Coronary artery (tissue), 2 donors: ENCODE measurements around the gene CACNA1B.

ENCODE experiments used
- DNase-seq: peaks from one replicate; pipeline ENCODE4 v3.0.0-alpha.2; 2017; ENCODE audit warnings: low spot score
- H3K27ac ChIP-seq, 2 donors: fragments of 200-600 bp; sonication (generic); one replicate each; pipeline ENCODE4 v1.5.1; 2016 to 2019
- H3K4me3 ChIP-seq: fragments of 200-600 bp; sonication (generic); 2 replicates; pipeline ENCODE4 v1.5.1; 2016; ENCODE audit warnings: mild to moderate bottlenecking, moderate library complexity
- TF ChIP-seq, protein P1 (sequence below): fragments of 200-600 bp; sonication (generic); IDR thresholded peaks from one replicate; pipeline ENCODE4 v1.5.1; 2019; ENCODE audit warnings: antibody characterized with exemption

CACNA1B gene

DNA sequence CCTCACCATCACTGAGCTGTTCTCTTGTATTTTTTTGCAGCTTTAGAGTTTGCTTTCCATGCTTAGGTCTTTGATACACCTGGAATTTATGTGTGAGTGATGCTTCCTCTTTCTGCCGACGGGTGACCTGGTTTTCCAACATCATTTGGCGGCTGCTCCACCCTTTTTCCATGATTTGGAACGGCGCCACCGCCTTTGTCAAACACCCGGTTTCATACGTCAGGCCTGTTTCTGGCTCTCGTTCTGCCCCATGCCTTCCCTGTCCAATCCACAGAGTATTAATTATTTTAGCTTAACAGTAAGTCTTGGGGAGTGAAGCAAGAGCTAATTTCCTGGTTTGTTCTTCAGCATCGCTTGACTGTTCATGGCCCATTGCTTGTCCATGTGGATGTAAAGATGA lies 30.2 kb downstream of the CACNA1B start:
- no peak overlapping the region for H3K27ac ChIP-seq
- H3K4me3 ChIP-seq: no peak overlapping the region
- TF ChIP-seq, protein P1, sequence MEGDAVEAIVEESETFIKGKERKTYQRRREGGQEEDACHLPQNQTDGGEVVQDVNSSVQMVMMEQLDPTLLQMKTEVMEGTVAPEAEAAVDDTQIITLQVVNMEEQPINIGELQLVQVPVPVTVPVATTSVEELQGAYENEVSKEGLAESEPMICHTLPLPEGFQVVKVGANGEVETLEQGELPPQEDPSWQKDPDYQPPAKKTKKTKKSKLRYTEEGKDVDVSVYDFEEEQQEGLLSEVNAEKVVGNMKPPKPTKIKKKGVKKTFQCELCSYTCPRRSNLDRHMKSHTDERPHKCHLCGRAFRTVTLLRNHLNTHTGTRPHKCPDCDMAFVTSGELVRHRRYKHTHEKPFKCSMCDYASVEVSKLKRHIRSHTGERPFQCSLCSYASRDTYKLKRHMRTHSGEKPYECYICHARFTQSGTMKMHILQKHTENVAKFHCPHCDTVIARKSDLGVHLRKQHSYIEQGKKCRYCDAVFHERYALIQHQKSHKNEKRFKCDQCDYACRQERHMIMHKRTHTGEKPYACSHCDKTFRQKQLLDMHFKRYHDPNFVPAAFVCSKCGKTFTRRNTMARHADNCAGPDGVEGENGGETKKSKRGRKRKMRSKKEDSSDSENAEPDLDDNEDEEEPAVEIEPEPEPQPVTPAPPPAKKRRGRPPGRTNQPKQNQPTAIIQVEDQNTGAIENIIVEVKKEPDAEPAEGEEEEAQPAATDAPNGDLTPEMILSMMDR: no peak
- peak; percentile 40 for DNase-seq

DNA sequence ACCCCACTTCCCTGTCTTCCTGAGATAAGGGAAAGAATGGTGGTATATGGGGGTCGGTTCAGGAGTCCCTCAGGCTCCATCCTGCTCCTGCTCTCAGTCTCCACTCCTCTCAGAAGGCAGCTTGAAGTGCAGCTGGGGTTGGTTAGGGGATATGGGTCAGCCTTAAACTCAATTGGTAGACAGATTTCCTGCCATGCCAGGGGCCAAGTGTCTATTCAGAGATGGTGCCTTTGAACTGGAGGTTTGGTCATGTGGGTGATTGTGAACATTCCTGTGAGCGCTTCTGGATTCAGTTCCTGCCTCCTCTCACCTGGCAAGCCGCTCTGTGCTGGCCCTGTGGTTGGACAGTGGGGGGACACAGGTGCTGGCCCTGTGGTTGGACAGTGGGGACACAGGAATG lies 35.1 kb downstream of the CACNA1B start:
- DNase-seq: peak; percentile 33
- H3K27ac ChIP-seq: no peak overlapping the region
- no peak overlapping the region for H3K4me3 ChIP-seq
- TF ChIP-seq, protein P1: no peak

DNA sequence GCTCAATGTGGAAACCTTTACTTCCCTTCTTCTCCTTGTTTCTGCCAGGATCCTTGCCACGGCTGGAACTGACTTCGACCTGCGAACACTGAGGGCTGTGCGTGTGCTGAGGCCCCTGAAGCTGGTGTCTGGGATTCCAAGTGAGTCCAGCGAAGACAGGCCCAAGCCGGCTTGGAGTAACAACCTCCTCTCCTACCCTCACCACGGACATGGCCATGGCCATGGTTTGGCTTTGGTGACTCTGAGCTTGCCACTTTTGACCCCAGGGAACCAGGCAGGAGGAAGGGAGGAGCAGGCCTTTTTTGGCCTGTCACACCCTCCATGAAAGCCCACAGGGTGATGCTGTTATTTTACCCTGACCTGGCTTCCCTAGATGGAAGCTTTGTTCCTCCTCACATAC lies 35.5 kb downstream of the CACNA1B start:
- no peak overlapping the region for H3K4me3 ChIP-seq
- TF ChIP-seq, protein P1: no peak
- H3K27ac ChIP-seq: no peak overlapping the region
- peak; percentile 8 for DNase-seq

DNA sequence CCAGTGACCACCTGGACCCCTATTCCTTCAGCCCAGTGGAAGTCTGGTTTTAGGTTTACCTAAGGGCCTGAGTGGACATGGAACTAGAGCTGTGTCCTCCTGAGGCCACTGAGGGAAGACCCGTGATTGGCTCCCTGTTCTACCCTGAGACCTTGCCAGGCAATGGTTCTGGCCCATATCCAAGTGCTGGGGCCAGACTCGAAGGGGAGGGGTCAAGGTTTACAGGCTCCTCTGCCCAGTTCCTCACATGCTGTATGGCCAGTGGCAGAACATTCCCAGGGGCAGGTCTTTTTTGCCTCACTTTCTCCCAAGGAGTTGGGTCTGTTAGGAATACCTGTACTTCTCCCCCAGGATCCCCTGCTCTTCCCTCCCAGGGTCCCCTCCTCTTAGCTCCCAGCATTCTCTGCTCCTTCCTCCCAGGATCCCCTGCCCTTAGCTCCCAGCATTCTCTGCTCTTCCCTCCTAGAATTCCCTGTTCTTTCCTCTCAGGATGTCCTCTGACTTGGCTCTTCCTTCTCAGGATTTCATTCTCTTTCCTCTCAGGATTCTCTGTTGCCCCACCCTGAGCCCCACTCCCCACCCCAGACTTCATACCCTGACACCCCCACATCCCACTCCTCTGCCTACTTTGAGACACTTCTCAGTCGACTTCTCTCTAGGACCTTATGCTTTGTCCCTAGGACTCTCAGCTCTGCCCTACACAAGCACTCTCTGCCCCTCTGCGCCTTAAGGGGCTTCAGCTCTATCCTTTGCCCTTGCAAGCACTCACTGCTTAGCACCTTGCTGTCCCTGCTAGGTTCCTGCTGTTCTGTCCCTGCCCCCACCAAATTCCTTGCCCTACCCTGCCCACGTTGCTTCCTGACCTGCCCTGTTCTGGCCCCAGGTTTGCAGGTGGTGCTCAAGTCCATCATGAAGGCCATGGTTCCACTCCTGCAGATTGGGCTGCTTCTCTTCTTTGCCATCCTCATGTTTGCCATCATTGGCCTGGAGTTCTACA lies 36.5 kb downstream of the CACNA1B start:
- TF ChIP-seq, protein P1: no peak
- Histone ChIP-seq H3K27ac (no peak overlapping the region), H3K4me3 (no peak overlapping the region)
- no peak for DNase-seq

DNA sequence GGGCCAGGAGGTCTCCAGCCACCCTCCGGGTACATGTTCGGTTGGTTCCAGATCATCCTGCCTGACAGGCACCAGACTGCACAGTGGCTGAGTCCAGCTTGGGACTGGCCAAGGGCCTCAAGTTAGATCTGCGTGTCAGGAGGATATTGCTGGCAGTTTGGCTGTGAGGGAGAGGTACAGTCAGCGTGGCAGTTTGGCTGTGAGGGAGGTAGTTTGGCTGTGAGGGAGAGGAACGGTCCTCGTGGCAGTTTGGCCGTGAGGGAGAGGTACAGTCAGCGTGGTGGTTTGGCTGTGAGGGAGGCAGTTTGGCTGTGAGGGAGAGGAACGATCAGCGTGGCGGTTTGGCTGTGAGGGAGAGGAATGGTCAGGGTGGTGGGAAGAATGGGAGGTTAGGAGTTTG lies 39.0 kb downstream of the CACNA1B start:
- DNase-seq: no peak
- no peak overlapping the region for H3K27ac ChIP-seq
- no peak overlapping the region for H3K4me3 ChIP-seq
- TF ChIP-seq, protein P1: no peak

DNA sequence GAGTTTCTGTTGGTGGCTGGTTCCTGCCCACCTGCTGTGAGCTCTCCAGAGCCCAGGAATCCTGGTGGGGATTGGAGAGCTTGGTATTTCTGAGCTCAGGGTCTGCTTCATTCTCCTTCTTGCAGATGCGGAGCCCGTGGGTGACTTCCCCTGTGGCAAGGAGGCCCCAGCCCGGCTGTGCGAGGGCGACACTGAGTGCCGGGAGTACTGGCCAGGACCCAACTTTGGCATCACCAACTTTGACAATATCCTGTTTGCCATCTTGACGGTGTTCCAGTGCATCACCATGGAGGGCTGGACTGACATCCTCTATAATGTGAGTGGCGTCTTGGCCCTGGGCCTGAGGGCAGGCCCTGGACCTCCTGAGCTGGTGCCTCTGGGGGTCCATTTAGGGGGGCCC lies 39.5 kb downstream of the CACNA1B start:
- H3K4me3 ChIP-seq: no peak overlapping the region
- H3K27ac ChIP-seq: no peak overlapping the region
- no peak for DNase-seq
- TF ChIP-seq, protein P1: no peak

DNA sequence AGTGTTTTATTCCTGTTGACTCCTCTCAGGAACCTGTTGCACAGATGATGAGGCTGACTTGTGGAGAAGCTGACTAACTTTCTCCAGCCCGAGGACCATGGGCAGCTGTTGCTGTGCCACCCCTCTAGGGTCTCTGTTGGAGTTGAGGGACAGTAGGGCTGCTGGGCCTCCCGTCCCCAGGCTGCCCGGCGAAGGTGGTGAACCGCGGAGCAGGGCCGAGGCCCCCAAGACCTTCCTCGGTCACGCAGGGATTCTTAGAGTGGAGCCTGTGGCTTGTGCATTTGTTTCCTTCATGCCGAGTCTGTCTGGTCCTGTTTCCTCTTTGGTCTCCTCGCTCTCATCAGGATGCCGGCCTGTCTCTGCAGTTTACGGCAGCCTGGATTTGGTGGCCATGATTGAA lies 40.2 kb downstream of the CACNA1B start:
- DNase-seq: no peak
- no peak overlapping the region for H3K4me3 ChIP-seq
- TF ChIP-seq, protein P1: no peak
- no peak overlapping the region for H3K27ac ChIP-seq
